Suprapubic skin (tissue), 4 donors: ENCODE results near the gene KLC4. TPM values are rescaled to one million over a fixed set of nuclear protein-coding genes. Genes with fewer than 3 reads are reported as not detected.

Source experiments
- DNase-seq, 2 donors: peaks; one replicate each; pipeline ENCODE4 v3.0.0-alpha.2; 2019; ENCODE audit warnings: low spot score in 2 of 2
- H3K27ac ChIP-seq: fragments of 200-600 bp; sonication (generic); one replicate; pipeline ENCODE4 v1.5.1; 2019
- H3K27me3 ChIP-seq: fragments of 200-600 bp; sonication (generic); one replicate; pipeline ENCODE4 v1.5.1; 2019
- H3K36me3 ChIP-seq: fragments of 200-600 bp; sonication (generic); one replicate; pipeline ENCODE4 v1.5.1; 2019
- H3K4me1 ChIP-seq: fragments of 200-600 bp; sonication (generic); one replicate; pipeline ENCODE4 v1.5.1; 2019
- H3K4me3 ChIP-seq: fragments of 200-600 bp; sonication (generic); one replicate; pipeline ENCODE4 v1.5.1; 2019; ENCODE audit warnings: mild to moderate bottlenecking
- H3K9me3 ChIP-seq: fragments of 200-600 bp; sonication (generic); one replicate; pipeline ENCODE4 v1.5.1; 2019
- EP300 ChIP-seq: sonication (generic); formaldehyde crosslinking; IDR thresholded peaks from one replicate; pipeline ENCODE4 v1.6.1; 2017; ENCODE audit warnings: antibody characterized with exemption
- POLR2AphosphoS5 ChIP-seq, 3 donors: sonication (generic); formaldehyde crosslinking; IDR thresholded peaks; one replicate each; pipeline ENCODE4 v1.6.1; 2017; ENCODE audit warnings: antibody characterized with exemption in 3 of 3
- WGBS: methylation state at CpG from one replicate; pipeline ENCODE4 v1.1.5; 2018; 5-methylcytosine and 5-hydroxymethylcytosine counted together
- total RNA-seq, 4 donors: library from RNA; depleted of rRNA; stranded (reverse); fragments of >200 nt; gene quantifications; one replicate each; pipeline ENCODE4 v1.1.0, GENCODE V29; 2016
- TF ChIP-seq, protein P1 (sequence below), 2 donors: fragments of 200-600 bp in 1 of 2; fragments of 450-650 bp in 1 of 2; sonication (generic) in 1 of 2; IDR thresholded peaks; one replicate each; pipeline ENCODE4 v1.5.1; 2016 to 2019; ENCODE audit warnings: antibody characterized with exemption in 2 of 2, mild to moderate bottlenecking in 1 of 2, moderate library complexity in 1 of 2

The KLC4 gene
- total RNA-seq, 4 donors from 2014 or later = 15.0 to 45.9 (median 24.4) TPM

DNA sequence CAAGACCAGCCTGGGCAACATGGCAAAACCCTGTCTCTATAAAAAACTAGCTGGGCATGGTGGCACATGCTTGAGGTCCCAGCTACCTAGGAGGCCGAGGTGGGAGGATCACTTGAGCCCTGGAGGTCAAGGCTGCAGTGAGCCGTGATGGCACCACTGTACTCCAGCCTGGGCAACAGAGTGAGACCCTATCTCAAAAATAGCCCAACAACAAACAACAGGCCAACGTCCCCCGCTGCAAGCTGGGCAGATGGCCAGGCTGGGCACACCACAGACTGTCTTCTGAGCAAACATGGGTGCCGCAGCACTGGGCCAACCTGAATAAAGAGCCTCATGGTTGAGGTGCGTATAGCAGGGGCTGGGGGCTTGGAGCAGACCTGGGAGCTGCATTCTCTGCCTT is 65.0 kb downstream of the KLC4 start:
- H3K4me3 ChIP-seq = no peak overlapping the region

More for the DNA sequence above, 65.0 kb downstream of the KLC4 start:
- H3K36me3 ChIP-seq = no peaks in the 10 kb centered on the region
- peak overlapping the region; percentile 33 for H3K27ac ChIP-seq
- no peak for TF ChIP-seq EP300
- TF ChIP-seq, protein P1, sequence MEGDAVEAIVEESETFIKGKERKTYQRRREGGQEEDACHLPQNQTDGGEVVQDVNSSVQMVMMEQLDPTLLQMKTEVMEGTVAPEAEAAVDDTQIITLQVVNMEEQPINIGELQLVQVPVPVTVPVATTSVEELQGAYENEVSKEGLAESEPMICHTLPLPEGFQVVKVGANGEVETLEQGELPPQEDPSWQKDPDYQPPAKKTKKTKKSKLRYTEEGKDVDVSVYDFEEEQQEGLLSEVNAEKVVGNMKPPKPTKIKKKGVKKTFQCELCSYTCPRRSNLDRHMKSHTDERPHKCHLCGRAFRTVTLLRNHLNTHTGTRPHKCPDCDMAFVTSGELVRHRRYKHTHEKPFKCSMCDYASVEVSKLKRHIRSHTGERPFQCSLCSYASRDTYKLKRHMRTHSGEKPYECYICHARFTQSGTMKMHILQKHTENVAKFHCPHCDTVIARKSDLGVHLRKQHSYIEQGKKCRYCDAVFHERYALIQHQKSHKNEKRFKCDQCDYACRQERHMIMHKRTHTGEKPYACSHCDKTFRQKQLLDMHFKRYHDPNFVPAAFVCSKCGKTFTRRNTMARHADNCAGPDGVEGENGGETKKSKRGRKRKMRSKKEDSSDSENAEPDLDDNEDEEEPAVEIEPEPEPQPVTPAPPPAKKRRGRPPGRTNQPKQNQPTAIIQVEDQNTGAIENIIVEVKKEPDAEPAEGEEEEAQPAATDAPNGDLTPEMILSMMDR (IDR thresholded peaks at IDR 0.05) = no peak
- no peak for TF ChIP-seq POLR2AphosphoS5 (IDR thresholded peaks at IDR 0.05)
- WGBS = 64% methylated on average over 5 of the region's 6 CpGs
- no peaks in the 10 kb centered on the region for H3K9me3 ChIP-seq
- H3K27me3 ChIP-seq = no peaks in the 10 kb centered on the region
- no peak for DNase-seq
- H3K4me1 ChIP-seq = peaks cover 60% of the 10 kb centered on the region

Other genes with a start within 250 kb of the KLC4 start
- 100 to 1,000 TPM in 1 of 4 donors, 10 to 100 TPM in 3; 76.8 to 112 (median 86.4) TPM for gene RPL7L1, start 180.0 kb upstream of the KLC4 start, total RNA-seq
- not detected for gene PTCRA, start 143.6 kb upstream of the KLC4 start, total RNA-seq
- 10 to 100 TPM; 19.0 to 26.4 (median 23.2) TPM for gene CNPY3, start 130.2 kb upstream of the KLC4 start, total RNA-seq
- gene GNMT, start 98.9 kb upstream of the KLC4 start, total RNA-seq = 1 to 10 TPM in 1 of 4 donors, under 1 TPM in 1, not detected in 2; 0.79 to 3.7 TPM
- gene PEX6, start 80.5 kb upstream of the KLC4 start, total RNA-seq = 10 to 100 TPM; 18.6 to 48.0 (median 22.8) TPM
- 10 to 100 TPM; 35.1 to 51.9 (median 41.6) TPM for gene PPP2R5D, start 75.1 kb upstream of the KLC4 start, total RNA-seq
- 10 to 100 TPM; 41.2 to 65.8 (median 61.5) TPM for gene MEA1, start 45.7 kb upstream of the KLC4 start, total RNA-seq
- gene KLHDC3, start 45.4 kb upstream of the KLC4 start, total RNA-seq = 10 to 100 TPM; 49.3 to 86.1 (median 63.1) TPM
- 10 to 100 TPM; 30.8 to 66.6 (median 53.6) TPM for gene RRP36, start 38.0 kb upstream of the KLC4 start, total RNA-seq
- 10 to 100 TPM; 12.3 to 22.2 (median 15.5) TPM for gene CUL7, start 5.8 kb upstream of the KLC4 start, total RNA-seq
- gene MRPL2, start 197 bp upstream of the KLC4 start, total RNA-seq = 10 to 100 TPM; 21.2 to 38.1 (median 25.9) TPM
- gene PTK7, start 16.7 kb downstream of the KLC4 start, total RNA-seq = 10 to 100 TPM; 50.4 to 71.3 (median 66.3) TPM
- gene SRF, start 111.6 kb downstream of the KLC4 start, total RNA-seq = 10 to 100 TPM; 19.6 to 33.2 (median 28.9) TPM
- gene CUL9, start 122.6 kb downstream of the KLC4 start, total RNA-seq = 100 to 1,000 TPM in 2 of 4 donors, 10 to 100 TPM in 2; 51.8 to 130 (median 92.4) TPM
- 10 to 100 TPM; 21.9 to 88.4 (median 74.4) TPM for gene DNPH1, start 169.8 kb downstream of the KLC4 start, total RNA-seq
- gene TTBK1, start 183.8 kb downstream of the KLC4 start, total RNA-seq = not detected
- gene SLC22A7, start 238.6 kb downstream of the KLC4 start, total RNA-seq = not detected
- 1 to 10 TPM in 3 of 4 donors, not detected in 1; 2.2 to 3.4 (median 2.6) TPM for gene CRIP3, start 249.2 kb downstream of the KLC4 start, total RNA-seq